Calu3 (cell line): ENCODE data around the gene TP53BP2. TPM values are rescaled to one million over a fixed set of nuclear protein-coding genes. Genes with fewer than 3 reads are reported as not detected.

Source experiments
- BruUV-seq: library from RNA; stranded (reverse); fragments of 400-500 nt; replicated peaks from 2 replicates; lab custom pipeline; 2021; lab: Mats Ljungman, UMichigan
- CTCF ChIA-PET: fragments of 300-600 bp; sonication (Branson Sonifier 250); formaldehyde crosslinking; loops from one replicate; lab custom pipeline; 2022; ENCODE audit warnings: antibody characterized with exemption; lab: Charles Lee
- DNase-seq: peaks from one replicate; pipeline ENCODE4 v3.0.0; 2022
- H3K27ac Mint-ChIP-seq: one replicate; pipeline ENCODE4 v1.8.0; 2022; ENCODE audit warnings: mixed read lengths; ENCODE audit not compliant: unreplicated experiment
- H3K27me3 Mint-ChIP-seq: one replicate; pipeline ENCODE4 v1.8.0; 2022; ENCODE audit warnings: mixed read lengths; ENCODE audit not compliant: unreplicated experiment
- H3K36me3 Mint-ChIP-seq: one replicate; pipeline ENCODE4 v1.8.0; 2022; ENCODE audit warnings: mild to moderate bottlenecking, moderate library complexity, mixed read lengths; ENCODE audit not compliant: insufficient read depth, unreplicated experiment
- H3K4me1 Mint-ChIP-seq: one replicate; pipeline ENCODE4 v1.8.0; 2022; ENCODE audit warnings: mild to moderate bottlenecking, low read depth, mixed read lengths; ENCODE audit not compliant: unreplicated experiment
- H3K4me3 Mint-ChIP-seq: one replicate; pipeline ENCODE4 v1.8.0; 2022; ENCODE audit warnings: mild to moderate bottlenecking, low read depth, moderate library complexity, mixed read lengths; ENCODE audit not compliant: unreplicated experiment
- H3K9me3 Mint-ChIP-seq: one replicate; pipeline ENCODE4 v1.8.0; 2022; ENCODE audit warnings: low read depth, mixed read lengths; ENCODE audit not compliant: unreplicated experiment
- CTCF ChIP-seq: fragments of 200-600 bp; IDR thresholded peaks from one replicate; pipeline ENCODE4 v1.8.0; 2022; ENCODE audit warnings: antibody characterized with exemption; ENCODE audit not compliant: unreplicated experiment
- intact Hi-C: fragments of 100-400 bp; cut with micrococcal nuclease; formaldehyde crosslinking; loops from one replicate; pipeline ENCODE4 v1.10.0; 2022; ENCODE audit not compliant: unreplicated experiment
- total RNA-seq: library from RNA; stranded (reverse); gene quantifications from 2 replicates; pipeline ENCODE4 v1.2.3, GENCODE V29; 2022

Gene TP53BP2
- total RNA-seq, 1 experiment from 2014 or later = 66.4 TPM

- CTCF ChIA-PET = interaction anchor here (0.8 to 1.0 kb wide), 2 partner anchors 10 to 20 kb away, joined by 3 read pairs; no protein-coding TSS in a partner anchor
- no peak for TF ChIP-seq CTCF
- no peaks in the 10 kb centered on the region for H3K27me3 Mint-ChIP-seq
- no TSS peak for BruUV-seq
- no peaks in the 10 kb centered on the region for H3K9me3 Mint-ChIP-seq
- intact Hi-C loops = no loop called here
- H3K27ac Mint-ChIP-seq = peak overlapping the region; percentile 10
- peaks cover 79% of the 10 kb centered on the region for H3K36me3 Mint-ChIP-seq
- no peaks in the 10 kb centered on the region for H3K4me1 Mint-ChIP-seq
- H3K4me3 Mint-ChIP-seq = no peak overlapping the region
- no peak for DNase-seq
Observed at GRCh38 chr1:223751696-223752095, 94.1 kb downstream of the TP53BP2 start.

GRCh38 chr1:223750730-223751570 lies 94.8 kb downstream of the TP53BP2 start:
- no peaks in the 10 kb centered on the region for H3K4me1 Mint-ChIP-seq
- intact Hi-C loops = no loop called here
- no peaks in the 10 kb centered on the region for H3K9me3 Mint-ChIP-seq
- peak overlapping the region; percentile 48 for H3K27ac Mint-ChIP-seq
- BruUV-seq = no TSS peak
- CTCF ChIA-PET = interaction anchor here (0.8 to 1.0 kb wide), 2 partner anchors 9 to 21 kb away, joined by 3 read pairs; no protein-coding TSS in a partner anchor
- H3K36me3 Mint-ChIP-seq = peaks cover 83% of the 10 kb centered on the region
- H3K27me3 Mint-ChIP-seq = no peaks in the 10 kb centered on the region
- H3K4me3 Mint-ChIP-seq = no peak overlapping the region
- DNase-seq = no peak
- no peak for TF ChIP-seq CTCF

GRCh38 chr1:223748773-223749733 lies 96.7 kb downstream of the TP53BP2 start:
- Mint-ChIP-seq H3K36me3 (peaks cover 84% of the 10 kb centered on the region), H3K4me1 (no peaks in the 10 kb centered on the region), H3K27me3 (no peaks in the 10 kb centered on the region), H3K9me3 (no peaks in the 10 kb centered on the region), H3K27ac (peak overlapping the region; percentile 48), H3K4me3 (no peak overlapping the region)
- peak; percentile 90 for TF ChIP-seq CTCF
- no TSS peak for BruUV-seq
- DNase-seq = peak; percentile 44
- intact Hi-C loops = loop anchor here (2.0 kb wide), 1 partner anchor 50 kb away; no protein-coding TSS in a partner anchor
- CTCF ChIA-PET = interaction anchor here (0.7 to 1.2 kb wide), 5 partner anchors 28 to 48 kb away, joined by 3 to 6 read pairs (median 4); no protein-coding TSS in a partner anchor

GRCh38 chr1:223748405-223748772 lies 97.4 kb downstream of the TP53BP2 start:
- intact Hi-C loops = loop anchor here (2.0 kb wide), 1 partner anchor 50 kb away; no protein-coding TSS in a partner anchor
- H3K36me3 Mint-ChIP-seq = peaks cover 84% of the 10 kb centered on the region
- DNase-seq = no peak
- no peaks in the 10 kb centered on the region for H3K27me3 Mint-ChIP-seq
- no TSS peak for BruUV-seq
- CTCF ChIA-PET = interaction anchor here (0.7 kb wide), 1 partner anchor 42 kb away, joined by 3 read pairs; no protein-coding TSS in a partner anchor
- no peak for TF ChIP-seq CTCF
- H3K4me1 Mint-ChIP-seq = peaks cover 6% of the 10 kb centered on the region
- no peak overlapping the region for H3K4me3 Mint-ChIP-seq
- H3K27ac Mint-ChIP-seq = no peak overlapping the region
- H3K9me3 Mint-ChIP-seq = no peaks in the 10 kb centered on the region
